Stimulated activated CD4-positive, alpha-beta T cell treated with anti-CD3 and anti-CD28 coated beads, Interleukin-12 subunit alpha, Interleukin-12 subunit beta, amount 100 ng/mL, for 48 hours (primary cell): ENCODE data around the gene ARR3.
"Not testable (repeated sequence)": the region's sequence is repeated elsewhere in the genome, so short reads cannot be mapped to it uniquely, and the experiment has no call there.

Experiments used
- DNase-seq, 3 donors: peaks; one replicate each; pipeline ENCODE4 v3.0.0-alpha.2; 2020; ENCODE audit warnings: low read depth in 2 of 3, low spot score in 1 of 3

ARR3 gene

GRCh38 chrX:70268034-70268433 lies at the start of gene ARR3:
TSS of gene ARR3 (plus strand) at chrX:70268334. CDS start at chrX:70269386, 1,052 bp downstream.
- DNase-seq: no peak

GRCh38 chrX:70219938-70220764 lies 48.0 kb upstream of the ARR3 start:
- DNase-seq: no peak

GRCh38 chrX:70226048-70226447 lies 42.1 kb upstream of the ARR3 start:
- no peak for DNase-seq

GRCh38 chrX:70226687-70227086 lies 41.4 kb upstream of the ARR3 start:
- no peak for DNase-seq

GRCh38 chrX:70231666-70232065 lies 36.5 kb upstream of the ARR3 start:
- DNase-seq: no peak

- DNase-seq: no peak
Observed at GRCh38 chrX:70234355-70234754, 33.8 kb upstream of the ARR3 start, which contains the start of gene AWAT1. TSS of gene AWAT1 (plus strand) at chrX:70234655. CDS start at chrX:70234696, 41 bp downstream.

- no peak for DNase-seq
Observed at GRCh38 chrX:70240751-70241150, 27.4 kb upstream of the ARR3 start.

GRCh38 chrX:70241501-70241900 lies 26.6 kb upstream of the ARR3 start:
- no peak for DNase-seq

- DNase-seq: not testable (repeated sequence)
Observed at GRCh38 chrX:70243601-70244000, 24.5 kb upstream of the ARR3 start.

GRCh38 chrX:70244881-70245280 lies 23.3 kb upstream of the ARR3 start:
- DNase-seq: no peak

- no peak for DNase-seq
Observed at GRCh38 chrX:70247252-70247651, 20.9 kb upstream of the ARR3 start.

- no peak for DNase-seq
Observed at GRCh38 chrX:70252491-70252890, 15.6 kb upstream of the ARR3 start.

- DNase-seq: no peak
Observed at GRCh38 chrX:70253377-70254062, 14.6 kb upstream of the ARR3 start.

- no peak for DNase-seq
Observed at GRCh38 chrX:70254063-70254400, 14.1 kb upstream of the ARR3 start.

- no peak for DNase-seq
Observed at GRCh38 chrX:70254909-70255308, 13.2 kb upstream of the ARR3 start.

GRCh38 chrX:70255452-70255851 lies 12.7 kb upstream of the ARR3 start:
- DNase-seq: no peak

GRCh38 chrX:70257423-70258288 lies 10.5 kb upstream of the ARR3 start:
- no peak for DNase-seq

- no peak for DNase-seq
Observed at GRCh38 chrX:70260104-70260503, 8.0 kb upstream of the ARR3 start, which contains the start of gene P2RY4. TSS of gene P2RY4 (minus strand) at chrX:70260204. CDS start at chrX:70259624, 580 bp downstream.

GRCh38 chrX:70262952-70263567 lies 5.1 kb upstream of the ARR3 start:
- peak; percentile 1 to 48 (median 5) for DNase-seq

- DNase-seq: no peak
Observed at GRCh38 chrX:70264784-70265183, 3.4 kb upstream of the ARR3 start.

GRCh38 chrX:70274029-70274428 lies 5.9 kb downstream of the ARR3 start:
- not testable (repeated sequence) for DNase-seq
